HG02588 (cell line): ENCODE measurements around the gene VSNL1.

Experiments
- ATAC-seq: cut with Tn5 transposase; IDR thresholded peaks from one replicate; pipeline ENCODE4 v1.9.1; 2021; ENCODE audit warnings: mild to moderate bottlenecking, moderate library complexity; ENCODE audit not compliant: unreplicated experiment

The VSNL1 gene

DNA sequence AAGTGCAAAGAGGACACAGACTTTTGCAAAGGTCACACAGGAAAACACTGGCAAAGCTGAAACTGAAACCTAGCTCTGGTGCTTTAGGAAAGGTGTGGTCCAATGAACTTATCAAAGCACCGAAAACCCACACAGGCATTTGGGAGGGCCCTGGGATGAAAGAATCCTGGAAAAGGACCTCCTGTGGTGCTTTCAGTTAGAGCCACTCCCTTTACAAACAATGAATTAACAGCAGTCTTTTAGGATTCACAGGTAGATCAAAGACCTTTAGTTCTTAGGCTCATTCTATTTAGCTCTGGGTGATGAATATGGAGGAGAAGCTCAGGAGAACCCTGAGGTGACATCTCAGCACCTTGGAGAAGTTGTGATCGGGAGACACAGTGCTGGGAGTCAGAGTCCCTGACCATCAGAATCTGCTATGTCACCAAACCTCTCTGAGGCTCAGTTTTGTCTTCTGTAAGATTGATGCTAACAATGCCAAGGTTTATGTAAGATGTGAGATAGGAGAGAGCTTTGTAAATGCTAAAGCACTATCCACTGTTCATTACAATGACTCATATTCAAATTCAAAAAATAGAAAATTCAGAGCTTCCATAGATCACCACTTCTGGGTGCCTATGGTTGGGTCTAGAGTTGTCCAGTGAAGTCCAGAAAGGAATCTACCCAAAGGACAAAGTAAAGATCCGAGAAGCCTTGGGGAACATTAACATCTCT lies 39.3 kb downstream of the VSNL1 start:
- no peak for ATAC-seq

DNA sequence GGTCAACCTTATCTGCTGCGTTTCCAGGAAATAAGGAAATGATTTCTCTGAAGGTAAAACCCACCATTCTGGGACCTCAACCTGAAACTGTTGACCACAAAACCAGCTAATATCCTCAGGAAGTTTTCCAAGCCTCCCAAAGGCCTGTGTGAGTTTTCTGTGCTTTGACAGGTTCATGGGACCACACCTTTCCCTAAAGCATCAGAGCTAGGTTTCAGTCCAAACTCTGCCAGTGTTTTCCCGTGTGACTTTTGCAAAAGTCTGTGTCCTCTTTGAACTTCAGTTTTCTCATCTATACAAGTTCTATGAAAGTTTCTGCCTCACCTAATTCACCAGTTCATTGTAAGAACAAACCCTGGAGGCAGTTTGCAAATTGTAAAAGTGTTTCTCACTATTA lies 39.8 kb downstream of the VSNL1 start:
- ATAC-seq = no peak

DNA sequence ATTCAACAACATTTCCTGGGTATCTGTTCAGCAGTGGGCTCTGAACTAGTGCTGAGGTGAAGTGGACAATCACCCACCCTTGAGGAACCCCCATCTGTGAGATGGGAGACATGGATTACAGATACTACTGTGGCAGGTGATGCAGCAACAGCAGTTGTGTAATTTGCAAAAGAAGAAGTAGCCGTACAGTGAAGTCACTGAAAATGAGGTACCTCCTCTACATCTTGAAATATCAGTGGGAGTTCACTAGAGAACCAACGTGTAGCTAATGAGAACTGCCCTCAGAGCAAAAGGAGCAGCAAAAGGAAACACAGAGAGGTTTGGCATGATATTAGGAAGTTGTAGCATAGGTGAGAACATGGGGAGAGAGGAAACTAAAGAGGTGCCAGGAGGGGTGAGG lies 41.3 kb downstream of the VSNL1 start:
- ATAC-seq = no peak

DNA sequence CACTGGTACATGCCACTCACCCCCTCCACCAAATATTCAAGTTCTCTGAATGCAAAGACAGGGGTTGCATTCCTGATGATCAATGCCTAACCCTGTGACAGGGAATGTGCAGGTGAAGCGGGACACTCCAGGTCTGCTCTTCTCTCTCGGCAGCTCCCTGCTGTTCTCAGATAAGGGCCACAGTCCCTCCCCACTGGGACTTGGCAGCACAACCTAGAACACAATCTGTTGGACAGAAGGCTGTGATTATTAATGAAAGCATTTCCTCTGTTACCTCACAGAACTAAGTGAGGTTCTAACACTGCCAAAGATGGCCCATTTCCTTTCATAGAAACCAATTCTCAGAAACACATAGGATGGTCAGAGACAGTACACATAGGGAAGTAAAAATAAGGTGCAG lies 42.7 kb downstream of the VSNL1 start:
- no peak for ATAC-seq

DNA sequence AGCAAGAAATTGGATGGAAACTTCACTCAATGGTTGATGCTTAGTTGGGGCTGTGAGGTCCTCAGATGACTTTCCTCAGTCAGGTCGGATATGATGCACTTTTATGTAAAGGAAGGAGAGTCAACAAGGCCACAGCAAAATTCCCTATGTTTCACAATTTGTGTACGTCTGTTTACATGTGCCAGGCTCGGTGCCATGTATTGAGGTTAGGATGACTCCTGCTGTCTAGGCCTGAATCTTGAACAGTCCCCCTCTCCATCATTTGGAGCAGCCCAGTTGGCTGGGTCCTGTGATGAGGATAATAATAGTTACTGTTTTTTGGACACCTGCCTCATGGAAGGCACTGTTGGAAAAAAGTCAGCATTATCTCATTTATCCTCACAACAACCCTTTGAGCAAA lies 43.1 kb downstream of the VSNL1 start:
- ATAC-seq = no peak

DNA sequence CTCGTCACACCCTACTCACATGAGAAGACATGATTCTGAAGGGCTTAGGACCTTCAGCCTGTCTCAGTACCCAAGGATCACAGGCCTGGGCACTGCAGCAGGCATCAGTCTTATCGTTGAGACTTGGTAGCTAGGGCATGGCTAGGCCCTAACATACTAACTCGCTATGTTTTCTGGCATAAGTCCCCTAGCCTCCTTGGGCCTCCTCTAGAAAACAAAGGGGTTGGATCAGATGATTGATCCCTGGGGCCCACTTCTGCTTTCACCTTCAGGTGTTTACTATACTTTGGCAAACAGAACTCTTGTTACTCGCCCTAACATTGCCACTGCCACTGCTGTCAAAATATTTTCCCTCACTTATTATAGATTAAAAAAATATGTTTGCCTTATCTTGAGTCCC lies 44.2 kb downstream of the VSNL1 start:
- ATAC-seq = no peak

DNA sequence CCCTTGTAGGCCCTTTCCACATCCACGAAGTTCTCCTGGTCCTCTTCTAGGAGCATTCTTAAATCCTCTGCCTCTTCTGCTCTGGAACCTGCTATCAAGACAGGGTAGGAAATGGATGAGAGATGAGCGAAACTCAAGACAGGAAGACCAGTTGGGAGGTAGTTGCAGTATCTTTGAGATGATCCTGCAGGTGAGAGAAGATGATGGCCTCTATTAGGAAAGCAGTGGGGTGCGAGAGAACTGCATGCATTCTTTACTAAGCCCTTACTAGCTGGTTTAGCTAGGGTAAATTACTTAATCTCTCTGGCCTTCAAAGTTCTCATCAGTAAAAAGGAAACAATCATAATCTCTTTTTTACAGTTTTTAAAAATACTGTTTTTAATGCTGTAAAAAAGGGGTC lies 47.0 kb downstream of the VSNL1 start:
- ATAC-seq = no peak

DNA sequence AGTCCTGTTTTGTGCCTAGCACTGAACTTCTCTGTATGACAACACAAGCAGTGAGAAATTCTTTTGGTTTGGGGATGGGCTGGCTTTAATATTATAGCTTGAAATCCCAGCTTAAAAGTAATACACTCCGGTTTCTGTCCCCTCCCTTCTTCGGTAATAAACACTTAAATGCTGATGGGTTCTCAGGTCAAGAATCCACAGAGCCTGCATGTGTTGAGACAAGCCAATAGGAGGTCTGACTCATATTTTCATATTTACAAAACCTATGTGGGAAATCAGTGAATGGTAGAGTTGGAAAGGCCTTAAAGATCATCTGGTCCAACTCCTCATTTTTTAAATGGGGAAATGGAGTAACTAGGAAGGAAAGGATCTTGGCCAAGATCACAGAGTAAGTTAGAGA lies 47.5 kb downstream of the VSNL1 start:
- ATAC-seq = no peak

DNA sequence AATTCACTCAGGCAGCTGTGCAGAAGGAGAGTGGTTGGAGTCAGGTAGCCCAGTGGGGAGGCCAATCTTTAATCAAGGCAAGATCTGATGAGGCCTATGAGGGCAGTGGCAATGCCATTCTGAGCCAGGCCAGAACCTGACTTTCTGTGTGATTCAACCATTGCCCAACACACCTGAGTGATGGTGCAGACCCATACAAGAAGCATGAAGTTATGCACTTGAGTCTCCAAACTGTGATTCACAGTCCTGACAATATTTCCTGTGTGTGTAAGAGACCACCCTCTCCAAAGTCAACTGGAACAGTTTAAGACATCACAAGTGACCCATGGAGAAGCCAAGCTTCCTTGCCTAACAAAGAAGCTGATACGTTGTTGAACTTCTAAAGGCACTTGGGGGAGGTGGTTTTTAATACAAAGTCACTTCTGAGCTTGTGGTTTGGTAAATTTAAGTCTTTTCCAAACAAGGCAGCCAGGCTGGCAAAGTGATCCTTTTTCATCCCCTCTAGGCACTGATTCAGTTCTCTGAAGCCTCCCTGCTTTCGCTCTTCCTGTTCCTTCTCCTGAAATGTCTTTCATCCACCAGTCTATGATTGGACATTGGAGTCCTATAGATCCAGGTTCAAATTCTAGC lies 49.0 kb downstream of the VSNL1 start:
- ATAC-seq = no peak

DNA sequence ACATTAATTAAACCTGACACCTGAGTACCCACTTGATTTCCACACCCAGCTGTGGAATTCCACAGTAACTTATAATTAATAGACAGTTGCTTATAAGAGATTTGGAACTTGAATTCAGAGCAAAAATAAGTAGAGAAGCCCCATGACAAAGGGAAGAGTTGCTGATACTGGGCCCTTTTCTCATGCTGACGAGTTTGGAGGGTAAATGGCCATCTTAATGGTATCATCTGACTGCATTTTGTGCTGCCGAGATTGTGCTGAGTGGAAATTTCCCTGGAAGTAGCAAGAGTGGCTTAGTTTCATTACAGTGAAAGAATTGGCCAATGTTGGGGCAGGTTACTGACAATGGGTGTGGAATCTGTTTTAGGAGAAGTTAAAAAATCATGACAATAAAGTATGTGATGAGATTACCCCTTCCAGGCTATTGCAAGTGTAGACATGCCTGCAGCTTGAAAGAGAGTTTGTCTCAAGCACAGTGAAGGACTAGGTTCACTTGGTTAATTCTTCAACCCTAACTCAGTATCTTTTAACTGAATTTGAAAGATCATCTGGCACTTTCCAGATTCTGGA lies 49.9 kb downstream of the VSNL1 start:
- no peak for ATAC-seq

DNA sequence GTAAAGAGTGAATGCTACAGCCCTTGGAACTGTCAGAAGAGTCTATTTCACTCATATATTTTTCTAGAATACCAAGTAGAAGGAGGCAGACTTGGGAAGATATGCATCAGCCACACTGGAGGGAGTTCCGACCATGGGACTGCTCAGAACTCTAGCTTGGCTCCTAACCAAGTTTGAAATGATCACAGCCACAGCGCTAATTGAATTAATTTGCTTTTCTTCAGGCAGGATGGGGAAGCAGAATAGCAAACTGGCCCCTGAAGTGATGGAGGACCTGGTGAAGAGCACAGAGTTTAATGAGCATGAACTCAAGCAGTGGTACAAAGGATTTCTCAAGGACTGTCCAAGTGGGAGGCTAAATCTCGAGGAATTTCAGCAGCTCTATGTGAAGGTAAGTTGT lies 51.4 kb downstream of the VSNL1 start:
- no peak for ATAC-seq

DNA sequence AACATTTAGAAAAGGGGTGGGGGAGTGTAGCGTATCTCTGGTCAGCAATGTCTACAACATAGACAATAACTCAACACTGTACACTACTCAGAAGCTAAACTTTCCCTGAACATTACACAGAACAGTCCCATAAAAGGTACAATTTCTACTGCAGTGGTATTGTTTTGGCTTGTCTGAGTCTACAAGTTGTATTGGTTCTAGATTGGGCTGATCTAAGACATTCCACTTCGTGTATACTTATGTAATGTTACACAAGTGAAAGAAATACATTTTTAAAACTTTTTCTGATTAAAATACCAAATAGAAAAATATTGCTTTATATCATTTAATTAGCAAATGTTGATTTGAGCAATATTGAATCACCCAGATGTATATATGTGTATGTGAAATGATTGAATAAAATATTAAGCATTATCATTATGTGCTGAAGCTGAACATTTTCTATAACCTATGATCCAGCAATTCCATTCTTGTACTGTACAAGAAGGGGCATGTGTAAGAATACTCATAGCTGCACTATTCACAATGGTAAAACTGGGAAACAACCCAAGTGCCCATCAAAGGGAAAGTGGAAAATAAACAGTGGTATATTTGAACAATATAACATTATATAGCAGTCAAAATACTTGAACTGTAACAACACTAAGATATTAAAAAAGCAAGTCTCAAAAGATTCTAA lies 52.4 kb downstream of the VSNL1 start:
- ATAC-seq = no peak

DNA sequence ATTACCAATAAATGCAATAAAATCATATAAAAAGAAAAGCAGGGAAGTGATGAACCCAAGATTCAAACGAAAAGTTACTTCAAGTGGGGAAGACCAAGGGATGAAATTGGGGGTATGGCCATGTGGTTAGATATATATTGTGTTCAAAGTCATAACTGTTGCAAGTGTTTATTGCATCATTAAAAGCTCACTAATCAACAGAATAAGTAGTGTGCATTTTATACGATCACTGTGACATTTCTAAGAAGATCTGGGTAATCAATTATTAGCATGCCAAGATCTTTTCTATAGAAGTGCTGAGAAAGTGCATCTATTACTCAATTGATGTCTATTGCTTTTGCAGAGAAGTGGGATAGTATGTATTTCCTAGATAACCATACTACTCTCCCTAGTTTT lies 52.9 kb downstream of the VSNL1 start:
- ATAC-seq = no peak

DNA sequence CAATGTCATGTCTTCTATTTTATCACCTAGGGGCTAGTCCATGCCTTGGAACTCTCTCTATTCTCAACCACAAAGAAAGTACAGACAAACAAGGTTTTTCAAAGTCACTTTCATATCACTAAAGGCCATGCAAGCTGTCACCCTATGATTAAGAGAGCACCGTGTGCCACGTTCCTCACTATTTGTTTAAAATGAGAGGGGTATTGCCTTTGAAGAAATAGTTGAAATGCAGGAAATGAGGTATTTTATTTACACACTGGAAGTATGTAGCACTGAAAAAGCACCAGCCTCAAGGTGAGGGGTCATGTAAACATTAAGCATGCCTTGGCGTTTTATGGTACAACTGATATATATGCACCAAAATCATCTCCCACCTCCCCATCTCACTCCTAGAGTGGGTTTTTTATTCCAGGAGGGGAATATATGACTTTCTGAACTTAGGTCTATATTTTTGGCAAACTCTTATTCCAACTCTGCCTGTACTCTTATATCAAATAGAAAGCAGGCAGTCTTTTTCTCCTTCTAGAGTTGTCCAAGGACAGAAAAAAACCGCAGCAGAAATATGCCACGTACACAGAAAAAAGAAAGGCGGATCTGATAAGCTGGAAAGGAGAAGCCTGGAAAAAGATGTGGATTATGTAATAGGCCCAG lies 53.5 kb downstream of the VSNL1 start:
- no peak for ATAC-seq

DNA sequence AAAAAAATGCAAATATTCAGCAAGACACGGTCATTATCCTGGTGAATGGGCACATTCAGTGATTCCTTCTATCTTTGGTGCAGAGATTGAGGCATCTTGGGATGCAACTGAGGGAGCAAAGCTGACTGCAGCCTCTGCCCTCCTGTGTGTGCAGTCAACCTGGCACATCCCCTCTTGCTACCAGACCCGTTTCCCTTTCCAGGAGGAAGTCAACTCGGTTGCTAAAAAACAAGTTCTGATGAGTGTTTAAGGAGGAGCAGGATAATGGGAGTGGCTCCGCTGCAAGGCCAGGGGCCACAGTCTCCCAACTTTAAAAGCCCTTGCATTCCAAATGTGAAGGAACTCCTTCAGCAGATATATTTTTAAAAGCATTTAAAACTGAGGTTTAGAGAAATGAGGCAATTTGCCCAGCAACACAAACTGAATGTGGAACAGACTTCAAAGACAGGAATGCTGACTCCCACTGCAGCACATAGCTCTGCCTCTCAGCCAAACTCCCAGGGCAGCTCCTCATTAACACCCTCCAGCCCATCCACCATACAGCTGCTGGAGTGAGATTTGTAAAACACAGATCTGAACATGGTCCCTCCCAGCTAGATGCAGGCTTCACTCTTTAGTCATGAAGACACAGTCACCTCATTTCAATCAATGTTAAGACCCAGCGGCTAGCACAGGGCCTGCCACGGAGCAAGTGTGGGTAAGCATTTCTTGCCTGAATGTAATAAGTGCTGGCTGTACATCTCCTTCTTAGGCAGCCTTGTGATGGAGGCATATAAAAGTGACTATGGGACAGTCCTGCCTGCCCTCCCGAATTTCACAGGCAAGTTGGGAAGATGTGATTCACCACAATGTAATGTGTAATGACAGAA lies 54.3 kb downstream of the VSNL1 start:
- no peak for ATAC-seq

DNA sequence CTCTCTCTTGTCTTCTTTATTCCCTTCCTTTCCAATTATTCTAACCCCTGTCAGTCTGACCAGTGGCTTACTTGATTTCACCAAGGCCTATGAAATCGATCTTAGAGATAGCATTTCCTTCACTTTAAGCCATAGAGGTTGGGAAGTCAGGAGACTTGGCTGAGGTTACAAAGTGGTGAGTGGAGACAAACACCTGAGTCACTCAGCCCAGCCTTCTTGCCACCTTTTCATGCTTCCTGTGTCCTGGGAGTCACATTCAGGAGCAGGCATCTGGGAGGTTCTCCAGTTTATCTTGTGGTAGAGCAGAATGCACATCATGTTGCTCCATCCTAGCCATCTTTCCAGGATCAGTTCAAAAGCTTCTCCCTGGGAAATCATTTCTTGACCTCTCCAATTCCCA lies 59.1 kb downstream of the VSNL1 start:
- no peak for ATAC-seq

DNA sequence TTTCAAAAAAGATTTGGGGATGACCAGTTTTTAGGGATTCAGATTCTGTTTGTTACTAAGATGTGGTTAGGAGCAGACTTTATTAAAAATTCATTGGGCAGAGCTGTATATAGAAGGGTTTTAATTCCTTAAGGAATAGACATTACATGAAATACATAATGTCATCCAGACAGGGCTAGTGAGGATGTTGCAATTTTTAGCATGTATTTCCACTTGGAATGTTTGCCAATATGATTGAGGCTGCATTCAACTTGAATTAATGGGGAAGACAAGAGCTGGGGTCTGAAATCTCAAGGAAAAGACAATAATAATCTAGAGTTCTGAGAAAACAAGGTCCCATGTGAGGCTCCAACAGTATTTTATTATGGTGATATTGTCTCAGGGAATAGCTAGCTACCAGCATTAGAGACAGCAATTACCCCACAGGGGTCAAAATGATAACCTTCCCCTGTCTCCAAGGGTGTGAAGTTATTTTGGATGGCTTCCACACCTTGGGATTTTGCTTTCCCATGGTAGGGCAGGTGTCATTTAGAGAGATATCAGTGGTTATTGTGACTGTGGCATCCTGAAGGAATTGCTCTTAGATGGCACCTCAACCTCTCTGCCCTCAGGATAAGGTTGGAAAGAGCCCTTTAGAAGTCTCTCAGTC lies 60.2 kb downstream of the VSNL1 start:
- no peak for ATAC-seq

DNA sequence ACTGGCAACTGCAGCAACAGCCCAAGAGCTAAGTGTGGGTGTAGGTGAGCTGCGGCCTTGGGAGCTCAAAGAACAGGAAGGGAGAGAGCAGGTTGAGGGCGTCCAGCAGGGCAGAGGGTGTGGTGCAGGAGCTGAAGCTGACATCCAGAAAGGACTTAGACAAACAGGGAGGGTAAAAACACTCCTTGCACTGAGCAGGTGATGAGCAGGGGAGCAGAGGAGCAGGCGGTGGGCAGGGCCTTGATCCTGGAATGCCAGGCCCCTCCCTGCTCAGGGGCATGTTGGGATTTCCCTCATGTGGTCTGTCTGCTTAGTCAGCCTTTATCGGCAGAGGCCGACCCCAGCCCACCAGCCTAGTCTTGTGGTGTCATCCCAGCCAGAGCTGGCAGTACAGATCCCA lies 63.6 kb downstream of the VSNL1 start:
- ATAC-seq = no peak

DNA sequence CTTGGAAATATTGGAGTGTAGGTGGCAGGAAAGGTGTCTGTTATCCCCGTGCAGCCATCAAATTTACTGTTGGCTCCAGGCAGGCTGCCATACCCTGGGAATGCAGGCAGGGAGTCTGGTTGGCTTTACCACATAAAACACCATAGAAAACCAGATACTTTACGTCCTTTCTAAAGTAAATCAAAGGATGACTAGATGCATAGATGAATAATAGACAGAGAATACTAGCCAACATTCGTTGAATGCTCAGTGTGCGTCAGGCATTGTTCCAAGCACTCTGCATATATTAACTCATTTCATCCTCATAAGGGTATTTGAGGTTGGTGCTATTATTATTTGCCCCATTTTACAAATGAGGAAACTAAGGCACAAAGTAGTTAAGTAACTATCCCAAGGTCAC lies 65.2 kb downstream of the VSNL1 start:
- ATAC-seq = no peak

DNA sequence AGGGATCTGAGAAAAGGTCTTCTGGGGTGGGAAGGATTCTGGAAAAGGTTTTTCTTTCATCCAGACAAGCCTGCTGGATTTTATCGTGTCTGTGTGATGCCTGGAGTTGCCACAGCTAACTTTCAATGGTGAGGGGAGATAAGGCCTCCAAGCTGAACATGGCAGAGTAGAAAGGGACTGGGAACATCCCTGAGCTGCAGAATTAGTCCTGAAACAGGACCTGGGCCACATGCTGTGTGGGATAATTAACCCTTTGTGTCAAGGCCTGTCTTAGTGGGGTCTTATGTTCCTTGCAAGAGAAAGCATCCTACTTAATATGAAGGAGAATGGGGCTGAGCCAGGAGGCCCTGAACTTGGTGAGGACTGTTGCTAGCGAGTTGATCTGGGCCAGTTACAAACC lies 66.4 kb downstream of the VSNL1 start:
- ATAC-seq = no peak
